ENCODE data around the gene ELF1.
"Not testable (repeated sequence)": the region's sequence is repeated elsewhere in the genome, so short reads cannot be mapped to it uniquely, and the experiment has no call there.

The ELF1 gene

GRCh38 chr13:40932252-40932651, 86.9 kb downstream of the ELF1 start:
- Histone ChIP-seq H3K4ac (ENCODE audit: low read depth, low read length) (no peak overlapping the region), H4K8ac (ENCODE audit: low read depth, low read length) (no peak overlapping the region), H3K27me3 (ENCODE audit: insufficient read depth, low read length) (no peaks in the 10 kb centered on the region), H3K79me2 (ENCODE audit: control insufficient read depth, insufficient read depth, low read length, poor library complexity) (no peaks in the 10 kb centered on the region), H4K91ac (ENCODE audit: low read depth, low read length) (no peak overlapping the region), H3K18ac (ENCODE audit: low read length) (no peak overlapping the region), H3K36me3 (ENCODE audit: control insufficient read depth in 1 of 2, insufficient read depth in 2 of 2, low read length in 2 of 2) (peaks cover 13 to 18% of the 10 kb centered on the region in 2 experiments), H2BK5ac (ENCODE audit: low read depth, low read length, poor library complexity) (no peak overlapping the region), H3K4me1 (ENCODE audit: control insufficient read depth in 1 of 2, insufficient read depth in 2 of 2, low read length in 2 of 2) (no peaks in the 10 kb centered on the region), H3K9me3 (ENCODE audit: insufficient read depth, low read depth, low read length) (no peaks in the 10 kb centered on the region), H3K27ac (ENCODE audit: low read depth, low read length) (no peak overlapping the region), H2AFZ (ENCODE audit: insufficient read depth, low read length, poor library complexity) (no peak overlapping the region), H2BK12ac (ENCODE audit: low read length) (no peak overlapping the region), H3K4me2 (ENCODE audit: low read length) (no peak overlapping the region), H4K12ac (ENCODE audit: low read depth, low read length) (no peak overlapping the region), H3K23ac (ENCODE audit: low read length) (no peak overlapping the region), H3K79me1 (ENCODE audit: low read length) (no peaks in the 10 kb centered on the region), H2AK5ac (ENCODE audit: low read length) (no peak overlapping the region), H2BK120ac (ENCODE audit: insufficient read depth, low read length, poor library complexity) (no peak overlapping the region), H3K4me3 (ENCODE audit: low read depth, low read length) (no peak overlapping the region), H3K9ac (ENCODE audit: low read length) (no peak overlapping the region), H3K14ac (ENCODE audit: low read length) (no peak overlapping the region)
- no peak for DNase-seq
- no CpG with 5 or more reads among the region's 2 CpGs for WGBS (ENCODE audit: extremely low coverage, insufficient coverage, insufficient read length)

DNA sequence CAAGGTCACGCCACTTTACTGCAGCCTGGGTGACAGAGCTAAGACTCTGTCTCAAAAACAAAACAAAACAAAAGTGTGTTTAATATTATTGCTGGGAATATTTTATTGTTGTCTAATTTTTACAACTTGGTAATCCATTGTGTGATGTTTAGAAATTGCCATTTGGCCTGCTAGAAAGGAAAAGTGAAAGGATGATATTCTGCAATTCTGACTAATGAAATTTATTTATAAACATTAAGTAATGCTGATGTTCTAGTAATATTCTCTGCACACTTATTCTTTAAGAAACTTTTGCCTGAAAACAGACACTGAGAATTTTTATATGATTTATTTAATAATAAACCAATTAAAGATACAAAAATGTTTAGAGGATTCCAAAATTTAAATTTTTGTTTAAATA, 87.4 kb downstream of the ELF1 start:
- H3K4me3 ChIP-seq (ENCODE audit: low read depth, low read length) = no peak overlapping the region
- no peak overlapping the region for H2BK12ac ChIP-seq (ENCODE audit: low read length)
- H4K91ac ChIP-seq (ENCODE audit: low read depth, low read length) = no peak overlapping the region
- H3K9ac ChIP-seq (ENCODE audit: low read length) = no peak overlapping the region
- H2BK5ac ChIP-seq (ENCODE audit: low read depth, low read length, poor library complexity) = no peak overlapping the region
- no peaks in the 10 kb centered on the region for H3K4me1 ChIP-seq (ENCODE audit: control insufficient read depth in 1 of 2, insufficient read depth in 2 of 2, low read length in 2 of 2)
- H3K27ac ChIP-seq (ENCODE audit: low read depth, low read length) = no peak overlapping the region
- H3K79me1 ChIP-seq (ENCODE audit: low read length) = no peaks in the 10 kb centered on the region
- H3K36me3 ChIP-seq (ENCODE audit: control insufficient read depth in 1 of 2, insufficient read depth in 2 of 2, low read length in 2 of 2) = peaks cover 13 to 18% of the 10 kb centered on the region in 2 experiments
- H3K18ac ChIP-seq (ENCODE audit: low read length) = no peak overlapping the region
- no peaks in the 10 kb centered on the region for H3K27me3 ChIP-seq (ENCODE audit: insufficient read depth, low read length)
- H3K9me3 ChIP-seq (ENCODE audit: insufficient read depth, low read depth, low read length) = no peaks in the 10 kb centered on the region
- no peaks in the 10 kb centered on the region for H3K79me2 ChIP-seq (ENCODE audit: control insufficient read depth, insufficient read depth, low read length, poor library complexity)
- no peak overlapping the region for H2BK120ac ChIP-seq (ENCODE audit: insufficient read depth, low read length, poor library complexity)
- no peak overlapping the region for H3K14ac ChIP-seq (ENCODE audit: low read length)
- H4K8ac ChIP-seq (ENCODE audit: low read depth, low read length) = no peak overlapping the region
- no peak overlapping the region for H3K4ac ChIP-seq (ENCODE audit: low read depth, low read length)
- H3K4me2 ChIP-seq (ENCODE audit: low read length) = no peak overlapping the region
- no CpG with 5 or more reads among the region's 1 CpG for WGBS (ENCODE audit: extremely low coverage, insufficient coverage, insufficient read length)
- no peak overlapping the region for H4K12ac ChIP-seq (ENCODE audit: low read depth, low read length)
- no peak overlapping the region for H2AK5ac ChIP-seq (ENCODE audit: low read length)
- H2AFZ ChIP-seq (ENCODE audit: insufficient read depth, low read length, poor library complexity) = no peak overlapping the region
- no peak overlapping the region for H3K23ac ChIP-seq (ENCODE audit: low read length)
- no peak for DNase-seq

GRCh38 chr13:40929883-40930282, 89.2 kb downstream of the ELF1 start:
- H3K79me2 ChIP-seq (ENCODE audit: control insufficient read depth, insufficient read depth, low read length, poor library complexity); H3K9ac ChIP-seq (ENCODE audit: low read length); H3K18ac ChIP-seq (ENCODE audit: low read length); H2AFZ ChIP-seq (ENCODE audit: insufficient read depth, low read length, poor library complexity); H3K14ac ChIP-seq (ENCODE audit: low read length); H4K91ac ChIP-seq (ENCODE audit: low read depth, low read length); H4K12ac ChIP-seq (ENCODE audit: low read depth, low read length); H3K9me3 ChIP-seq (ENCODE audit: insufficient read depth, low read depth, low read length); H3K4me3 ChIP-seq (ENCODE audit: low read depth, low read length); H2AK5ac ChIP-seq (ENCODE audit: low read length); H3K23ac ChIP-seq (ENCODE audit: low read length); H2BK120ac ChIP-seq (ENCODE audit: insufficient read depth, low read length, poor library complexity); H3K27me3 ChIP-seq (ENCODE audit: insufficient read depth, low read length); H2BK5ac ChIP-seq (ENCODE audit: low read depth, low read length, poor library complexity); H2BK12ac ChIP-seq (ENCODE audit: low read length); H3K4me2 ChIP-seq (ENCODE audit: low read length); H3K4ac ChIP-seq (ENCODE audit: low read depth, low read length); H3K27ac ChIP-seq (ENCODE audit: low read depth, low read length); H3K79me1 ChIP-seq (ENCODE audit: low read length); H3K4me1 ChIP-seq (ENCODE audit: control insufficient read depth in 1 of 2, insufficient read depth in 2 of 2, low read length in 2 of 2); H4K8ac ChIP-seq (ENCODE audit: low read depth, low read length): not testable (repeated sequence)
- peaks cover 13 to 17% of the 10 kb centered on the region in 2 experiments for H3K36me3 ChIP-seq (ENCODE audit: control insufficient read depth in 1 of 2, insufficient read depth in 2 of 2, low read length in 2 of 2)
- WGBS (ENCODE audit: extremely low coverage, insufficient coverage, insufficient read length) = no CpG with 5 or more reads among the region's 3 CpGs
- peak; percentile 5 to 63 for DNase-seq

DNA sequence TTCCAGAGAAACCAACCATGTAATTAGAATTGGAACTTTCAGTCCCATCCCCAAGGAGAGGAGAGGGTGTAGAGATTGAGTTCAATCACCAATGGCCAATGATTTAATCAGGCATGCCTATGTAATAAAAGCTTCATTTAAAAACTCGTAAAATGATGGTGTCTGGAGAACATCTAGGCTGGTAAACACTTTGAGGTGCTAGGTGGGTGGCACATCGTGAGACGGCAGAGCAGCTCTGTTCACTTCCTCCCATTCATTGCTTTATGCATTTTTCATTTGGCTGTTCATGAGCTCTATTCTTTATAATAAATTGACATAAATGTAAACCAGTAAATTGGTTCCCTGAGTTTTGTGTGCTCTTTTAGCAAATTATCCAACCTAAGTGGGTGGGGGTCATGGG, 90.1 kb downstream of the ELF1 start:
- no peaks in the 10 kb centered on the region for H3K79me2 ChIP-seq (ENCODE audit: control insufficient read depth, insufficient read depth, low read length, poor library complexity)
- DNase-seq = no peak

More for the DNA sequence above, 90.1 kb downstream of the ELF1 start:
- no peak overlapping the region for H2BK12ac ChIP-seq (ENCODE audit: low read length)
- no peak overlapping the region for H3K27ac ChIP-seq (ENCODE audit: low read depth, low read length)
- no peaks in the 10 kb centered on the region for H3K79me1 ChIP-seq (ENCODE audit: low read length)
- no peak overlapping the region for H3K4me3 ChIP-seq (ENCODE audit: low read depth, low read length)
- no peak overlapping the region for H4K8ac ChIP-seq (ENCODE audit: low read depth, low read length)
- H3K23ac ChIP-seq (ENCODE audit: low read length) = no peak overlapping the region
- H2AFZ ChIP-seq (ENCODE audit: insufficient read depth, low read length, poor library complexity) = no peak overlapping the region
- no peak overlapping the region for H3K9ac ChIP-seq (ENCODE audit: low read length)
- H3K4me1 ChIP-seq (ENCODE audit: control insufficient read depth in 1 of 2, insufficient read depth in 2 of 2, low read length in 2 of 2) = no peaks in the 10 kb centered on the region
- no peak overlapping the region for H2BK120ac ChIP-seq (ENCODE audit: insufficient read depth, low read length, poor library complexity)
- no peaks in the 10 kb centered on the region for H3K9me3 ChIP-seq (ENCODE audit: insufficient read depth, low read depth, low read length)
- WGBS (ENCODE audit: extremely low coverage, insufficient coverage, insufficient read length) = no CpG with 5 or more reads among the region's 3 CpGs
- no peak overlapping the region for H3K14ac ChIP-seq (ENCODE audit: low read length)
- no peak overlapping the region for H3K4ac ChIP-seq (ENCODE audit: low read depth, low read length)
- H4K91ac ChIP-seq (ENCODE audit: low read depth, low read length) = no peak overlapping the region
- peaks cover 13 to 17% of the 10 kb centered on the region in 2 experiments for H3K36me3 ChIP-seq (ENCODE audit: control insufficient read depth in 1 of 2, insufficient read depth in 2 of 2, low read length in 2 of 2)
- no peak overlapping the region for H3K18ac ChIP-seq (ENCODE audit: low read length)
- no peak overlapping the region for H4K12ac ChIP-seq (ENCODE audit: low read depth, low read length)
- H3K27me3 ChIP-seq (ENCODE audit: insufficient read depth, low read length) = no peaks in the 10 kb centered on the region
- no peak overlapping the region for H2AK5ac ChIP-seq (ENCODE audit: low read length)
- no peak overlapping the region for H3K4me2 ChIP-seq (ENCODE audit: low read length)
- no peak overlapping the region for H2BK5ac ChIP-seq (ENCODE audit: low read depth, low read length, poor library complexity)

Measured in trophoblast cell (in vitro differentiated cells and primary cell).